Adrenal gland (tissue), 12 donors: ENCODE results near the gene DLK1. TPM values are rescaled to one million over a fixed set of nuclear protein-coding genes. Genes with fewer than 3 reads are reported as not detected.

Source experiments
- DNase-seq, 7 donors: peaks; one replicate each; pipeline ENCODE4 v3.0.0-alpha.2; 2019 to 2020
- H3K27ac ChIP-seq, 5 donors: fragments of 200-600 bp; sonication (generic) in 4 of 5; 1 replicate in 3 of 5; 2 replicates in 2 of 5; pipeline versions ENCODE4 v1.5.1 to v1.8.0; 2016 to 2020; ENCODE audit warnings: mild to moderate bottlenecking in 1 of 5
- H3K27me3 ChIP-seq: fragments of 200-600 bp; 2 replicates; pipeline ENCODE4 v1.8.0; 2021
- H3K36me3 ChIP-seq, 2 donors: fragments of 200-600 bp; replicated peaks in 1 of 2; 1 replicate in 1 of 2; 2 replicates in 1 of 2; pipeline versions ENCODE4 v1.5.1 to v1.8.0; 2018 to 2022
- H3K4me1 ChIP-seq, 2 donors: fragments of 200-600 bp; replicated peaks in 1 of 2; 1 replicate in 1 of 2; 2 replicates in 1 of 2; pipeline versions ENCODE4 v1.5.1 to v1.8.0; 2018 to 2021
- H3K4me3 ChIP-seq, 4 donors: fragments of 200-600 bp; sonication (generic) in 3 of 4; one replicate each; pipeline ENCODE4 v1.5.1; 2016 to 2018
- H3K9me3 ChIP-seq, 3 donors: fragments of 200-600 bp; sonication (generic) in 1 of 3; replicated peaks in 1 of 3; 1 replicate in 2 of 3; 2 replicates in 1 of 3; pipeline versions ENCODE4 v1.5.1 to v1.8.0; 2016 to 2021
- CTCF ChIP-seq, 6 experiments: fragments of 450-650 bp in 4 of 6; fragments of 200-600 bp in 2 of 6; sonication (generic) in 1 of 6; IDR thresholded peaks; 1 replicate in 5 of 6; 2 replicates in 1 of 6; pipeline versions ENCODE4 v1.5.1 to v1.8.0; 2016 to 2021; ENCODE audit warnings: antibody characterized with exemption in 6 of 6, mild to moderate bottlenecking in 2 of 6, moderate library complexity in 1 of 6
- POLR2A ChIP-seq, 2 donors: fragments of 450-650 bp; IDR thresholded peaks; one replicate each; pipeline ENCODE4 v1.6.1; 2017; ENCODE audit warnings: antibody characterized with exemption in 2 of 2, mild to moderate bottlenecking in 2 of 2, moderate library complexity in 1 of 2
- WGBS, 4 donors: extraction: QIAGEN DNeasy Blood & Tissue Kit in 2 of 4; methylation state at CpG; one replicate each; pipeline versions ENCODE4 v1.1.5 to v1.1.7; 2013 to 2017; 5-methylcytosine and 5-hydroxymethylcytosine counted together
- intact Hi-C, 2 donors: fragments of 100-400 bp; cut with DNase I; formaldehyde crosslinking; loops; one replicate each; pipeline versions ENCODE4 v1.14.1 to v1.15.0; 2022 to 2023
- polyA plus RNA-seq, 3 donors: library from polyadenylated mRNA; stranded (reverse); fragments of 200-250 nt in 2 of 3; fragments of 350-450 nt in 1 of 3; fragmentation: Illumina TruSeq in 1 of 3; extraction: RNeasy Lipid Tissue Mini Kit (QIAGEN cat#74804) in 1 of 3; gene quantifications; one replicate each; pipeline ENCODE4 v1.2.3, GENCODE V29; 2013 to 2014
- total RNA-seq, 9 donors: library from RNA; depleted of rRNA in 4 of 9; stranded (reverse); fragments of >200 nt in 4 of 9; fragments of 120-200 nt in 1 of 9; fragmentation: NEBNext Ultra II Directional in 1 of 9; extraction: Animal tissue kit (Norgen Biotek cat#: 25700) in 1 of 9; gene quantifications; one replicate each; pipeline versions ENCODE4 v1.1.0 to v1.2.4, GENCODE V29; 2013 to 2023
- donor health status: healthy with polysubstance abuse.
- donor health status: Bipolar disorder and iron deficiency.
- donor health status: DM: yes; HTN: yes; CAD: no.
- donor health status: DM: no; HTN: no; CAD: no.
- donor health status: DM: no; HTN: no; CAD: no.
- donor health status: DM: yes; HTN: yes; CAD: no.

DLK1 gene
- total and polyA plus RNA-seq, 12 donors, result 426 to 2,787 (median 1,682) TPM

GRCh38 chr14:100701314-100701713 lies 25.4 kb upstream of the DLK1 start:
- Histone ChIP-seq H3K27ac (no peak overlapping the region), H3K4me3 (no peak overlapping the region), H3K36me3 (no peaks in the 10 kb centered on the region), H3K9me3 (no peaks in the 10 kb centered on the region), H3K27me3 (no peaks in the 10 kb centered on the region), H3K4me1 (peaks cover 1 to 7% of the 10 kb centered on the region in 2 donors)
- intact Hi-C loops, result no loop called here
- WGBS, 4 donors, result 83 to 92% (median 86%) methylated on average over 6 of the region's 6 CpGs
- no peak for DNase-seq
- TF ChIP-seq CTCF (IDR thresholded peaks at IDR 0.05) (no peak), POLR2A (IDR thresholded peaks at IDR 0.05) (no peak)

DNA sequence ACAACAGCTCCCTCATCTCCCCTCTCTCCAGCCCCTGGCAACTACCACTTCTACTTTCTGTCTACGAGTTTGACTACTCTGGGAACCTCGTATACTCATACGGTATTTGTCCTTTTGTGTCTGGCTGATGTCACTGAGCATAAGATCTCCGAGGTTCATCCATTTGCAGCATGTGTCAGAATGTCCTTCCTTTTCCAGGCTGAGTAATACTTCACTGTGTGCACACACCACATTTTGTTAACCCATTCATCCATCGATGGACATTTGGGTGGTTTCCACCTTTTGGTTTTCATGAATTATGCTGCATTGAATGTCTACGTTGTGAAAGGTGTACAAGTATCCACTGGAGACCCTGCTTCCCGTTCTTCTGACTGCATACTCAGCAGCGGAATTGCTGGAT lies 24.1 kb upstream of the DLK1 start:
- TF ChIP-seq CTCF (IDR thresholded peaks at IDR 0.05), result no peak
- TF ChIP-seq POLR2A (IDR thresholded peaks at IDR 0.05), result no peak
- no peak overlapping the region for H3K27ac ChIP-seq
- no peak overlapping the region for H3K4me3 ChIP-seq
- H3K9me3 ChIP-seq, result no peaks in the 10 kb centered on the region
- 78 to 91% (median 79%) methylated on average over 8 of the region's 8 CpGs for WGBS, 4 donors
- no peaks in the 10 kb centered on the region for H3K4me1 ChIP-seq
- intact Hi-C loops, result no loop called here
- no peak for DNase-seq
- no peaks in the 10 kb centered on the region for H3K36me3 ChIP-seq
- no peaks in the 10 kb centered on the region for H3K27me3 ChIP-seq

DNA sequence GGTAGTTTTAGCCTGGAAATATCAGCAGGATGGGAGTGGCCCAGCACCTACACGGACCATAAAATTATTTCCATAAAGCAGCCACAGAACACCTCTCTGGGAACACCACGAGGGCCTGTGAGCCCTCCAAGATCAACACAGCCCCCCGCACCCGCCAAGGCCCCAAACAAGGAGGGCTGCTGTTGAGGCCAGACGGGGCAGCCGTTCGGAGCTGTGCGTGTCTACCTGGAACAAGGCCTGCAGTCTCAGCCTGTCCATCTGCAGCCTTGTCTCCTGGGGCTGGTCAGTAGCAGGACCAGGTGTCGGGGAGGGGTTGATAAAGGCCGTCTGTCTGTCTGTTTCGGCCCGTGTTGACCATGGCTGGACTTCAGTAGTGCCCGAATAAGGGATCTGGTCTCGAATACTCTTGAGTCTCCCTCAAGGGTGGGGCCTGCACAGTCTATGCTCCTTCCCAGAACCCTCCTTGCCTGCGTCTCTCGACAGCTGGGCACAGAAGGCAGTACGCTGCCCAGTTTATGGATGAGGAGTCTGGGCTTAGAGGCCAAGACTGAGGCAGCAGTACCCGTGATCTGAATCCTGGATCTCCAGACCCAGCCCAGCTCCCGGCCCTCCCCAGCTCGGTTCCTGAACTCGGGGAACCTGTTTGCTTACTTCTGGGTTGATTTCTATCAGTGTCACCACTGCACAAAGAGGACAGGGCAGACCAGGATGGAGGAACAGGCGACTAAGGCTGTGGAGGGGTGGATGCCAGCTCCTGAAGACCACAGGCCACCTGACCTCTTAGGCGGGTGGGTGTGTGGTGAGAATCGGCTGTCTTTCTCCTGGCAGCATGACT lies 23.1 kb upstream of the DLK1 start:
- WGBS, 4 donors, result 93 to 94% (median 94%) methylated on average over 11 to 24 of the region's 24 CpGs
- Histone ChIP-seq H3K36me3 (no peaks in the 10 kb centered on the region), H3K9me3 (no peaks in the 10 kb centered on the region), H3K27me3 (no peaks in the 10 kb centered on the region), H3K4me1 (peaks cover 0 to 5% of the 10 kb centered on the region in 2 donors), H3K4me3 (no peak overlapping the region), H3K27ac (no peak overlapping the region)
- TF ChIP-seq POLR2A (IDR thresholded peaks at IDR 0.05), result no peak
- TF ChIP-seq CTCF (IDR thresholded peaks at IDR 0.05), result no peak
- intact Hi-C loops, result no loop called here
- no peak for DNase-seq

DNA sequence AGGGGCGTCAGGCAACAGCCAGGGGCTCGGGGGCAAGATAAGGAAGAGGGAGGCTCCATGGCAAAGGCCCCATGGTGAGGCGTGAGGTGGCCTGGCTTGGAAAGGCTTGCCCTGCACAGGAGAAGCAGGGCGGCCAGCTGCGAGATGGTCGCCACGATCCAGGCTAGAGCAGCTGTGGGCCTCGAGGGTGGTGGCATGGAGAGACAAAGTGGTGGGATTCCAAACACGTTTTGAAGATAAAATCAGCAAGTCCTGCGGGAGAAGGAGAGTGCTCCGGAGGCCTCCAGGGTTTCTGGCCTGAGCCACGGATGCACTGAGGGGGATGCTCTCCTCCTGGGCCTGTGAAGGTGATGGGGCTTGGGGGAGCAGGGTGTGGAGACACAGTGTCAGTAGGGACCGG lies 20.5 kb upstream of the DLK1 start:
- Histone ChIP-seq H3K9me3 (no peaks in the 10 kb centered on the region), H3K4me3 (no peak overlapping the region), H3K36me3 (no peaks in the 10 kb centered on the region), H3K4me1 (peaks cover 19 to 31% of the 10 kb centered on the region in 2 donors), H3K27ac (no peak overlapping the region), H3K27me3 (no peaks in the 10 kb centered on the region)
- intact Hi-C loops, result no loop called here
- WGBS, 4 donors, result 83 to 88% (median 83%) methylated on average over 13 of the region's 13 CpGs
- no peak for TF ChIP-seq CTCF (IDR thresholded peaks at IDR 0.05)
- TF ChIP-seq POLR2A (IDR thresholded peaks at IDR 0.05), result no peak
- DNase-seq, result no peak
